Astrocyte of the cerebellum (primary cell): ENCODE data around the gene SH3BP2.

Source experiments
- DNase-seq: peaks from one replicate; pipeline ENCODE4 v3.0.0-alpha.2; 2011; ENCODE audit warnings: low read depth
- H3K4me3 ChIP-seq: 2 replicates; pipeline ENCODE4 v1.5.1; 2011; ENCODE audit warnings: mild to moderate bottlenecking, low read depth, low read length, moderate library complexity
- CTCF ChIP-seq: IDR thresholded peaks from 2 replicates; pipeline ENCODE4 v1.5.1; 2012; ENCODE audit warnings: low read length, low read depth, moderate library complexity, mild to moderate bottlenecking; ENCODE audit errors: missing control alignments
- in situ Hi-C: cut with HindIII; loops from 2 replicates; pipeline ENCODE4 v1.10.0; 2017; ENCODE audit warnings: low sequenced_read_pairs

The SH3BP2 gene

GRCh38 chr4:2865196-2865780 is 72.4 kb downstream of the SH3BP2 start:
- no peak for DNase-seq
- no peak overlapping the region for H3K4me3 ChIP-seq
- in situ Hi-C loops = loop anchor here (5.0 kb wide), 1 partner anchor 103 kb away; no protein-coding TSS in a partner anchor
- TF ChIP-seq CTCF = no peak

GRCh38 chr4:2866160-2866861 is 73.4 kb downstream of the SH3BP2 start:
- DNase-seq = no peak
- no peak overlapping the region for H3K4me3 ChIP-seq
- in situ Hi-C loops = loop anchor here (5.0 kb wide), 1 partner anchor 104 kb away; no protein-coding TSS in a partner anchor
- no peak for TF ChIP-seq CTCF

GRCh38 chr4:2866891-2867290 is 74.0 kb downstream of the SH3BP2 start:
- TF ChIP-seq CTCF = no peak
- H3K4me3 ChIP-seq = no peak overlapping the region
- in situ Hi-C loops = loop anchor here (5.0 kb wide), 1 partner anchor 105 kb away; no protein-coding TSS in a partner anchor
- no peak for DNase-seq

GRCh38 chr4:2867758-2868491 is 75.0 kb downstream of the SH3BP2 start:
- no peak for TF ChIP-seq CTCF
- in situ Hi-C loops = loop anchor here (5.0 kb wide), 1 partner anchor 106 kb away; no protein-coding TSS in a partner anchor
- no peak for DNase-seq

GRCh38 chr4:2868877-2869487 is 76.1 kb downstream of the SH3BP2 start:
- in situ Hi-C loops = loop anchor here (5.0 kb wide), 1 partner anchor 107 kb away; no protein-coding TSS in a partner anchor
- DNase-seq = no peak
- H3K4me3 ChIP-seq = no peak overlapping the region
- TF ChIP-seq CTCF = no peak

More at GRCh38 chr4:2867758-2868491, 75.0 kb downstream of the SH3BP2 start:
- no peak overlapping the region for H3K4me3 ChIP-seq

- no peak overlapping the region for H3K4me3 ChIP-seq
- no peak for TF ChIP-seq CTCF
- in situ Hi-C loops = loop anchor here (5.0 kb wide), 1 partner anchor 107 kb away; no protein-coding TSS in a partner anchor
- no peak for DNase-seq
These were observed 76.8 kb downstream of the SH3BP2 start for GRCh38 chr4:2869659-2870058.
